ENCODE measurements around the gene MCU.

DNA sequence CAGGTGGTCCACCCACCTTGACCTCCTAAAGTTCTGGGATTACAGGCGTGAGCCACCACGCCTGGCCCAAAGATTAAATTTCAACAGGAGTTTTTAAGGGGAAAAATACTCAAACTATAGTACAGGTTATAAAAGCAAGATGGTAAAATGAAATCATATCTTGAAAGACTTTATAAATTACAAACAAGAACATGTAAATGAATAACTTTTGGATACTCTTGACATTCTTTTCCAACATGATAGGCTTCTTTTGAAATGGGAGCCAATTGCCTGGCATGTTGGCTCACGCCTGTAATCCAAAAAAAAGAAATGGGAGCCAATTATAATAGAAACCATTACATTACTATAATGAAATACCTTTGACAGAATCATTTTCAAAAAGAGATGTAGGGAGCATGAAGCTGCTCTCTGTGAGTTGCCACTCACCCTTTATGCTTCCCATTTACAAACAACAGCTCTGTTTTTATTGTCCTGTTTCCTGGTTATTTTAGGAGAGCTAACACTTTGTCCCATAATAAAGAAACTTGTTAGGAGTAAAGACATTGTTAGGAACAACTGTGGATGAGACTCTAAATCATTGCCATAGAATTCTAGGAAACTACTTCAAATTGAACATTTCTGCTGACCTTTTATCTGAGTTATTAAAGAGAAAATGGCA is 24.6 kb upstream of the MCU start:
- no peak for TF ChIP-seq EZH2 (IDR thresholded peaks at IDR 0.05; ENCODE audit: low read length)
- TF ChIP-seq, protein P1, sequence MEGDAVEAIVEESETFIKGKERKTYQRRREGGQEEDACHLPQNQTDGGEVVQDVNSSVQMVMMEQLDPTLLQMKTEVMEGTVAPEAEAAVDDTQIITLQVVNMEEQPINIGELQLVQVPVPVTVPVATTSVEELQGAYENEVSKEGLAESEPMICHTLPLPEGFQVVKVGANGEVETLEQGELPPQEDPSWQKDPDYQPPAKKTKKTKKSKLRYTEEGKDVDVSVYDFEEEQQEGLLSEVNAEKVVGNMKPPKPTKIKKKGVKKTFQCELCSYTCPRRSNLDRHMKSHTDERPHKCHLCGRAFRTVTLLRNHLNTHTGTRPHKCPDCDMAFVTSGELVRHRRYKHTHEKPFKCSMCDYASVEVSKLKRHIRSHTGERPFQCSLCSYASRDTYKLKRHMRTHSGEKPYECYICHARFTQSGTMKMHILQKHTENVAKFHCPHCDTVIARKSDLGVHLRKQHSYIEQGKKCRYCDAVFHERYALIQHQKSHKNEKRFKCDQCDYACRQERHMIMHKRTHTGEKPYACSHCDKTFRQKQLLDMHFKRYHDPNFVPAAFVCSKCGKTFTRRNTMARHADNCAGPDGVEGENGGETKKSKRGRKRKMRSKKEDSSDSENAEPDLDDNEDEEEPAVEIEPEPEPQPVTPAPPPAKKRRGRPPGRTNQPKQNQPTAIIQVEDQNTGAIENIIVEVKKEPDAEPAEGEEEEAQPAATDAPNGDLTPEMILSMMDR (optimal IDR thresholded peaks at IDR 0.05 in 1 of 3, IDR thresholded peaks at IDR 0.05 in 1 of 3, conservative IDR thresholded peaks at IDR 0.05 in 1 of 3; ENCODE audit: extremely low read depth in 1 of 3, insufficient read depth in 2 of 3, low read length in 3 of 3): no peak

All from keratinocyte (primary cell).